H9 (cell line): ENCODE data around the gene PXN. TPM values are rescaled to one million over a fixed set of nuclear protein-coding genes. Genes with fewer than 3 reads are reported as not detected.

ENCODE experiments used
- DNase-seq: peaks from one replicate; pipeline ENCODE4 v3.0.0-alpha.2; 2017
- H2AFZ ChIP-seq: one replicate; pipeline ENCODE4 v1.6.1; 2013; ENCODE audit warnings: mild to moderate bottlenecking, low read length, control low read depth, moderate library complexity
- H2AK5ac ChIP-seq: 2 replicates; pipeline ENCODE4 v1.6.1; 2013; ENCODE audit warnings: low read length, control low read depth, mixed read lengths; ENCODE audit not compliant: insufficient read length
- H2BK120ac ChIP-seq: one replicate; pipeline ENCODE4 v1.6.1; 2013; ENCODE audit warnings: low read depth, mild to moderate bottlenecking, low read length, control low read depth, inconsistent platforms; ENCODE audit not compliant: poor library complexity, severe bottlenecking
- H2BK12ac ChIP-seq: 2 replicates; pipeline ENCODE4 v1.6.1; 2013; ENCODE audit warnings: low read length, control low read depth, mixed read lengths, low read depth; ENCODE audit not compliant: insufficient read length
- H2BK15ac ChIP-seq: 2 replicates; pipeline ENCODE4 v1.6.1; 2013; ENCODE audit warnings: low read depth, low read length, control low read depth
- H2BK20ac ChIP-seq: one replicate; pipeline ENCODE4 v1.6.1; 2013; ENCODE audit warnings: low read depth, mild to moderate bottlenecking, low read length, control low read depth, inconsistent platforms; ENCODE audit not compliant: poor library complexity, severe bottlenecking
- H2BK5ac ChIP-seq: 2 replicates; pipeline ENCODE4 v1.6.1; 2013; ENCODE audit warnings: low read length, control low read depth, mixed read lengths; ENCODE audit not compliant: insufficient read length
- H3K14ac ChIP-seq: 2 replicates; pipeline ENCODE4 v1.6.1; 2013; ENCODE audit warnings: low read length, control low read depth; ENCODE audit not compliant: insufficient read depth
- H3K18ac ChIP-seq: 2 replicates; pipeline ENCODE4 v1.6.1; 2013; ENCODE audit warnings: low read depth, mild to moderate bottlenecking, mixed read lengths, low read length, control low read depth; ENCODE audit not compliant: insufficient read length
- H3K23ac ChIP-seq: 2 replicates; pipeline ENCODE4 v1.6.1; 2013; ENCODE audit warnings: low read length, control low read depth, mixed read lengths, low read depth; ENCODE audit not compliant: insufficient read length
- H3K23me2 ChIP-seq: 2 replicates; pipeline ENCODE4 v1.6.1; 2013; ENCODE audit warnings: low read depth, mild to moderate bottlenecking, mixed read lengths, low read length, control low read depth; ENCODE audit not compliant: insufficient read length, poor library complexity, severe bottlenecking
- H3K27ac ChIP-seq: 2 replicates; pipeline ENCODE4 v1.5.1; 2013; ENCODE audit warnings: low read length, control low read depth, mixed read lengths, low read depth; ENCODE audit not compliant: insufficient read length
- H3K27me3 ChIP-seq: 2 replicates; pipeline ENCODE4 v1.6.1; 2013; ENCODE audit warnings: low read length, control low read depth, inconsistent platforms; ENCODE audit not compliant: insufficient read depth
- H3K4ac ChIP-seq: 2 replicates; pipeline ENCODE4 v1.6.1; 2013; ENCODE audit warnings: low read depth, mild to moderate bottlenecking, control low read depth, inconsistent platforms, low read length, moderate library complexity
- H3K4me1 ChIP-seq: 2 replicates; pipeline ENCODE4 v1.6.1; 2013; ENCODE audit warnings: low read length, control low read depth, inconsistent platforms; ENCODE audit not compliant: insufficient read depth
- H3K4me2 ChIP-seq: 2 replicates; pipeline ENCODE4 v1.6.1; 2013; ENCODE audit warnings: low read length, control low read depth, mixed read lengths; ENCODE audit not compliant: insufficient read length, insufficient read depth
- H3K56ac ChIP-seq: 2 replicates; pipeline ENCODE4 v1.6.1; 2013; ENCODE audit warnings: low read depth, mild to moderate bottlenecking, mixed read lengths, low read length, control low read depth; ENCODE audit not compliant: insufficient read length
- H3K79me1 ChIP-seq: 2 replicates; pipeline ENCODE4 v1.6.1; 2013; ENCODE audit warnings: low read depth, mild to moderate bottlenecking, moderate library complexity, low read length, control low read depth, inconsistent platforms; ENCODE audit not compliant: insufficient read depth, poor library complexity, severe bottlenecking
- H3K79me2 ChIP-seq: 2 replicates; pipeline ENCODE4 v1.6.1; 2013; ENCODE audit warnings: low read length, control low read depth, inconsistent platforms; ENCODE audit not compliant: insufficient read depth
- H3K9ac ChIP-seq: 2 replicates; pipeline ENCODE4 v1.6.1; 2013; ENCODE audit warnings: low read length, control low read depth, mixed read lengths; ENCODE audit not compliant: insufficient read length; ENCODE audit errors: extremely low read depth
- H3K9me3 ChIP-seq: one replicate; pipeline ENCODE4 v1.6.1; 2013; ENCODE audit warnings: low read depth, low read length, inconsistent platforms; ENCODE audit not compliant: control insufficient read depth
- H3T11ph ChIP-seq: one replicate; pipeline ENCODE4 v1.6.1; 2013; ENCODE audit warnings: mild to moderate bottlenecking, low read length, control low read depth, inconsistent platforms
- H4K20me1 ChIP-seq: one replicate; pipeline ENCODE4 v1.6.1; 2013; ENCODE audit not compliant: control insufficient read depth, insufficient read length, insufficient read depth
- H4K5ac ChIP-seq: 2 replicates; pipeline ENCODE4 v1.6.1; 2013; ENCODE audit warnings: low read depth, mild to moderate bottlenecking, mixed read lengths, low read length, control low read depth; ENCODE audit not compliant: insufficient read length
- H4K8ac ChIP-seq: replicated peaks from 2 replicates; pipeline ENCODE4 v1.6.1; 2013; ENCODE audit warnings: low read length, control low read depth, mixed read lengths, low read depth; ENCODE audit not compliant: insufficient read length
- H4K91ac ChIP-seq: 2 replicates; pipeline ENCODE4 v1.6.1; 2013; ENCODE audit warnings: low read depth, mild to moderate bottlenecking, moderate library complexity, mixed read lengths, low read length, control low read depth; ENCODE audit not compliant: insufficient read length
- H3K27ac Mint-ChIP-seq, 3 experiments: 2 replicates in 2 of 3; 3 replicates in 1 of 3; pipeline ENCODE4 v1.8.0; 2020 to 2021; ENCODE audit warnings: mixed read lengths in 3 of 3, mild to moderate bottlenecking in 1 of 3, moderate library complexity in 1 of 3
- H3K27me3 Mint-ChIP-seq: 2 replicates; pipeline ENCODE4 v1.8.0; 2021; ENCODE audit warnings: low read depth, mild to moderate bottlenecking, moderate library complexity, mixed read lengths
- H3K36me3 Mint-ChIP-seq, 3 experiments: 2 replicates in 2 of 3; 3 replicates in 1 of 3; pipeline ENCODE4 v1.8.0; 2020 to 2021; ENCODE audit warnings: low read depth in 3 of 3, mixed read lengths in 3 of 3; ENCODE audit not compliant: insufficient read depth in 1 of 3
- H3K4me1 Mint-ChIP-seq, 2 experiments: 2 replicates each; pipeline ENCODE4 v1.8.0; 2020; ENCODE audit warnings: mixed read lengths in 2 of 2
- H3K4me3 Mint-ChIP-seq, 2 experiments: 2 replicates in 1 of 2; 3 replicates in 1 of 2; pipeline ENCODE4 v1.8.0; 2020 to 2021; ENCODE audit warnings: mild to moderate bottlenecking in 2 of 2, mixed read lengths in 2 of 2, moderate library complexity in 1 of 2
- H3K9me3 Mint-ChIP-seq, 2 experiments: 2 replicates in 1 of 2; 3 replicates in 1 of 2; pipeline ENCODE4 v1.8.0; 2020; ENCODE audit warnings: mild to moderate bottlenecking in 2 of 2, mixed read lengths in 2 of 2, moderate library complexity in 1 of 2
- WGBS: extraction: QIAGEN DNeasy Blood & Tissue Kit; methylation state at CpG from one replicate; pipeline ENCODE4 v1.1.7; 2013; ENCODE audit warnings: missing lambda C conversion rate, low lambda C conversion rate, mixed read lengths; ENCODE audit not compliant: insufficient read length; ENCODE audit errors: extremely low coverage; 5-methylcytosine and 5-hydroxymethylcytosine counted together
- total RNA-seq: library from RNA; stranded (reverse); gene quantifications from 2 replicates; pipeline ENCODE4 v1.2.1, GENCODE V29; 2021
- TF ChIP-seq, protein P1 (sequence below): fragments of 200-600 bp; sonication (generic); conservative IDR thresholded peaks from 3 replicates; pipeline ENCODE4 v1.8.0; 2021; ENCODE audit warnings: antibody characterized with exemption, mild to moderate bottlenecking

The PXN gene
- total RNA-seq, 1 experiment from 2014 or later = 92.8 TPM

DNA sequence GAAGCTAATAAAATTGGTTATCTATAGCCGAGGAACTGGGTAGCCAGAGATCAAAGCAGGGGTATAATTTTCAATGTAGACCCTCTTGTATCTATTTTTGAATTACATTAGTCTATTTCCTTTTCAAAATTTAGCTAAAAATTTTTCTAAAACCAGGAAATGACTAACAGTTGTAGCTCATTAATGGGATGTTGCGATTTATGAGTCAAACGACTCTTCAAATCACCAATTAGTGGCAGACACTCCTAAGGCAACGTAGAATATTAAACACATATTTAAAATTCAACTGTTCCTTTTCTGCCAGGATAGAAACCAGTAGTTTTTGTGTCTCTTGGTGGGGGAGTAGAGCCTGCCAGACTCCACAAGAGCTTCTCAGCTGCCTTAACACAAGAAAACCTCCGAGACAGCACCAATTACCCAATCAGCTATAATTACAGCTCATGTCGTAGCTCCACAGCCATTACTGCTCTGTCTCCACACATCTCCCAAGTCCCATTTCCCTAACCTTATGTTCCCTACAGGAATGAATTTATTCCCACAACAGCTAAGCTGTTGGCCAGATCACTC lies 97.9 kb downstream of the PXN start:
- H2BK15ac ChIP-seq = no peak overlapping the region
- TF ChIP-seq, protein P1, sequence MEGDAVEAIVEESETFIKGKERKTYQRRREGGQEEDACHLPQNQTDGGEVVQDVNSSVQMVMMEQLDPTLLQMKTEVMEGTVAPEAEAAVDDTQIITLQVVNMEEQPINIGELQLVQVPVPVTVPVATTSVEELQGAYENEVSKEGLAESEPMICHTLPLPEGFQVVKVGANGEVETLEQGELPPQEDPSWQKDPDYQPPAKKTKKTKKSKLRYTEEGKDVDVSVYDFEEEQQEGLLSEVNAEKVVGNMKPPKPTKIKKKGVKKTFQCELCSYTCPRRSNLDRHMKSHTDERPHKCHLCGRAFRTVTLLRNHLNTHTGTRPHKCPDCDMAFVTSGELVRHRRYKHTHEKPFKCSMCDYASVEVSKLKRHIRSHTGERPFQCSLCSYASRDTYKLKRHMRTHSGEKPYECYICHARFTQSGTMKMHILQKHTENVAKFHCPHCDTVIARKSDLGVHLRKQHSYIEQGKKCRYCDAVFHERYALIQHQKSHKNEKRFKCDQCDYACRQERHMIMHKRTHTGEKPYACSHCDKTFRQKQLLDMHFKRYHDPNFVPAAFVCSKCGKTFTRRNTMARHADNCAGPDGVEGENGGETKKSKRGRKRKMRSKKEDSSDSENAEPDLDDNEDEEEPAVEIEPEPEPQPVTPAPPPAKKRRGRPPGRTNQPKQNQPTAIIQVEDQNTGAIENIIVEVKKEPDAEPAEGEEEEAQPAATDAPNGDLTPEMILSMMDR = no peak
- H3K4me3 Mint-ChIP-seq = no peak overlapping the region

More for the DNA sequence above, 97.9 kb downstream of the PXN start:
- no peak overlapping the region for H3K56ac ChIP-seq
- H3T11ph ChIP-seq = no peak overlapping the region
- no peak overlapping the region for H2BK120ac ChIP-seq
- H3K27ac ChIP-seq = no peak overlapping the region
- H3K4me1 ChIP-seq = no peaks in the 10 kb centered on the region
- H3K18ac ChIP-seq = no peak overlapping the region
- no peaks in the 10 kb centered on the region for H3K79me1 ChIP-seq
- no peak overlapping the region for H2AK5ac ChIP-seq
- no peak overlapping the region for H4K8ac ChIP-seq
- H3K23me2 ChIP-seq = no peaks in the 10 kb centered on the region
- no peak for DNase-seq
- H2BK20ac ChIP-seq = no peak overlapping the region
- no peak overlapping the region for H4K91ac ChIP-seq
- no peak overlapping the region for H3K9ac ChIP-seq
- H3K4me2 ChIP-seq = no peak overlapping the region
- H3K23ac ChIP-seq = no peak overlapping the region
- no CpG with 5 or more reads among the region's 6 CpGs for WGBS
- peaks cover 29 to 73% (median 55%) of the 10 kb centered on the region in 3 experiments; a peak in 6 of 7 replicates for H3K36me3 Mint-ChIP-seq
- no peaks in the 10 kb centered on the region for H3K9me3 Mint-ChIP-seq
- H3K27me3 Mint-ChIP-seq = no peaks in the 10 kb centered on the region
- H3K27ac Mint-ChIP-seq = no peak overlapping the region
- H3K79me2 ChIP-seq = no peaks in the 10 kb centered on the region
- H3K4me1 Mint-ChIP-seq = no peaks in the 10 kb centered on the region
- H2AFZ ChIP-seq = no peak overlapping the region
- H2BK12ac ChIP-seq = no peak overlapping the region
- H3K14ac ChIP-seq = no peak overlapping the region
- no peaks in the 10 kb centered on the region for H3K9me3 ChIP-seq
- no peak overlapping the region for H2BK5ac ChIP-seq
- no peak overlapping the region for H4K5ac ChIP-seq
- no peaks in the 10 kb centered on the region for H3K27me3 ChIP-seq
- H4K20me1 ChIP-seq = no peaks in the 10 kb centered on the region
- H3K4ac ChIP-seq = no peak overlapping the region
